ENCODE measurements around the gene IPMK. TPM values are rescaled to one million over a fixed set of nuclear protein-coding genes. Genes with fewer than 3 reads are reported as not detected.

Gene IPMK
- polyA plus RNA-seq (ENCODE audit: insufficient read depth in 1 of 5, insufficient read length in 5 of 5, low replicate concordance in 1 of 5), result 1 to 10 TPM; 4.4 to 8.9 (median 7.1) TPM
- long read RNA-seq, donor 1, full-length matches to known transcripts, result 3 of 3 reads
- long read RNA-seq, donor 1, partial matches to known transcripts, result 0 of 3 reads
- long read RNA-seq, donor 1, other reads (novel, unspliced or antisense), result 0 of 3 reads
- long read RNA-seq, donor 2, full-length matches to known transcripts, result 3 of 3 reads
- long read RNA-seq, donor 2, partial matches to known transcripts, result 0 of 3 reads
- long read RNA-seq, donor 2, other reads (novel, unspliced or antisense), result 0 of 3 reads
- long read RNA-seq, donor 3, full-length matches to known transcripts, result 3 of 3 reads
- long read RNA-seq, donor 3, partial matches to known transcripts, result 0 of 3 reads
- long read RNA-seq, donor 3, other reads (novel, unspliced or antisense), result 0 of 3 reads
- long read RNA-seq, donor 4, result 0 reads
- long read RNA-seq, donor 5, full-length matches to known transcripts, result 3 of 77 reads
- long read RNA-seq, donor 5, partial matches to known transcripts, result 74 of 77 reads
- long read RNA-seq, donor 5, other reads (novel, unspliced or antisense), result 0 of 77 reads
- long read RNA-seq, donor 6, full-length matches to known transcripts, result 5 of 5 reads
- long read RNA-seq, donor 6, partial matches to known transcripts, result 0 of 5 reads
- long read RNA-seq, donor 6, other reads (novel, unspliced or antisense), result 0 of 5 reads
- long read RNA-seq, donor 7, full-length matches to known transcripts, result 2 of 94 reads
- long read RNA-seq, donor 7, partial matches to known transcripts, result 92 of 94 reads
- long read RNA-seq, donor 7, other reads (novel, unspliced or antisense), result 0 of 94 reads
- long read RNA-seq, donor 8, full-length matches to known transcripts, result 1 of 1 reads
- long read RNA-seq, donor 8, partial matches to known transcripts, result 0 of 1 reads
- long read RNA-seq, donor 8, other reads (novel, unspliced or antisense), result 0 of 1 reads

DNA sequence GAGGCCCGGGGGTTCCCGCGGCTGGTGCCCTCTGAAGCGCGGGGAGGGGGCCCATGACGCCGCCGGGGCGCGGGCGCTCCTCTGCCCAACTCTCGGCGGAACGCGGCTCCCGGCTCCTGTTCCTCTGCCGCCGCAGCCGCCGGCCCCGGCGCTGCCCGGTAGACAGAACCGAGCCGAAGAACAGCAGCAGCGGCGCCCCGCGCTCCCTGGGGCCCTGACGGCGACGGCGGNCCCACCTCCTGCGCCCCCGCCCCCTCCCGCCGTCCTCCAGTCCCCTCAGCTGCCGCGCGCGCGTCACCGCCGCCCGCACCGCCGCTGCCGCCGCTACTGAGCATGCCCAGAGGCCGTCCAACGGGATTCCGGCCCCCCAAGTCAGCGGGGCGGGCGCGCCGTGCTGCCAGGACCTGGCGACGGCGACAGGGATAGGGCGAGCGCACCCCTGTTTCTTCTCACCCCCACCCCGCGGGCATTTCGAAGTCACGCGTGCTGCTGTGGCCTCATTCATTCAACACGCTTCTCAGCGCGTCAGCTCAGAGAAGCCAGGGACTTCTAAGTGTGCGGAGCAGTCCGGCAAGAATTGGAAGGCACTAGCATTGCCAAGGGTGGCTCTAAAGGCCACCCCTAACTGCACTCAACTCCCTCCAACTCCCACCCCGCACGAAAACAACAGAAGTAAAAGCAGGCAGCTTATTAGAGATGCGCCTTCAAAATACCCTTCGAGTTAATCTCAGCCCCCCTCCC lies at the start of gene IPMK:
Gene IPMK (minus strand): TSS at position 182 of the 741 bp plus-strand sequence. CDS start 283 bp downstream, outside the sequence.
- DNase-seq, result peak; percentile 91 to 93

DNA sequence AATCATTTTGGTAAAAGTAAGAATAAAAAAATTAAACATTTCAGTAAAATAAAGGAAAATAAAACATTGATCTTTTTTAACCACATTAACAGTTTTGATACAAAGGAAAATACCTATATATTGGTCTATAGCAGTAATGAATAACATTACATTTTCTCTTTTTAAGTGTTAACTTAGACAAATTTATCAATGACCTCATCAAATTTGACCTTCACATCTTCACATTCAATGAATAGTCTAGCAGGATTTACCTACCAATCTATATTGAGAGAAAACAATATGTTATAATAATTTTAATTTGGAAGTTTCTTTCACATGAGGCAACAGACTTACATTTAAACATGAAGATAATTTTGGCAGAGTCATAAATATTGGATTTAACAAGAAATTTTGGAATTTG lies 49.2 kb upstream of the IPMK start:
- DNase-seq, result no peak

DNA sequence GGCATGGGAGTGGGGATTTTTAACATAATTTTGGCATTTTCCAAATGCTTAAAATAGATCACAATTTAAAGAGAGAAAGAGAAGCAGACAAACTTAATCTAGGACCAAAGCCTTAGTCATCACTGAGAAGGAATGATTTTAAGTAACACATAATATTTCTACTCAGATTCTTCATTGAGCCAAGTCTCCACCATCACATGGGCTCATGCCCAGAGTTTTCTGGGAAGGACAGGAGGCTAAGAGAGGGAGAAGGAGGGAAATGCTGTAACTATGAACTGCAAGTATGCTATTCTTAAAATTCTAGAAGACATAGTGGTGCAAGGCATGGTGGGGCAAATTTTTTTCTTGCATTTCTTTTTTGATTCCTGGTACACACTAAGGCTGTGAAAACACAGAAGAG lies 43.3 kb upstream of the IPMK start:
- no peak for DNase-seq

DNA sequence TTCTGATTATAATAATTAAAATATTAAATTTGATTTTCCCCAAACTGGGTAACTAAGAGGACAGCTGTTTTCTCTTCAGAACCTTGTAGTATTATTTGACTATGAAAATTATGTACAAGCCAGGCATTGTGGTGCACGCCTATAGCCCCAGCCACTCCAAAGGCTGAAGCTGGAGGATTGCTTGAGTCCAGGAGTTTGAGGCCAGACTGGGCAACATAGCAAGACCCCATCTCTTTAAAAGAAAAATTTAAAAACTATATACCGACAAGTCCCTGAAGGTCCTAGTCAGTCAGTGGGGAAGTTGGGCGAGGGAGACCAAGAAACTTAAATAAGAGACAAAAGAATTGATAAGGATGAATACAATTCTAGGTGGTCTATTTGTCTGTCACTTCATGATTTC lies 40.0 kb upstream of the IPMK start:
- DNase-seq, result no peak

DNA sequence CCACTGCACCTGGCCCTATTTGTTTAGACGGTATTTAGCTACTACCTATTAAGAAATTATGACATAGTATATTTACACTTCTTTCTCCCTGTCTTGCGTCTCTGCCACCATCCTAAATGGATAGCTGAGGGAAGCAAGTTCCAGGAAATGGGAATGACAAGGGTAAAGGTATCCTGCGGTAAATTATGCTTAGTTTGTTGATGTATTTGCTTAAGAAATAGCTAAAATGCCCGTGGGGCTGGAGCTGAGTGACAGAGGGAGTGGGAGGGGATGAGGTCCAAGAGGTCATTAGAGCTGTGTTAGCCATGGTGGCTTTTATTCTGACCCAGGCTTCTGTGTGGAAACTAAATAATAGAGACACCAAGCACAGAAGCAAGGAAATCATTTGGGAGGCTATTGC lies 38.1 kb upstream of the IPMK start:
- DNase-seq, result no peak

DNA sequence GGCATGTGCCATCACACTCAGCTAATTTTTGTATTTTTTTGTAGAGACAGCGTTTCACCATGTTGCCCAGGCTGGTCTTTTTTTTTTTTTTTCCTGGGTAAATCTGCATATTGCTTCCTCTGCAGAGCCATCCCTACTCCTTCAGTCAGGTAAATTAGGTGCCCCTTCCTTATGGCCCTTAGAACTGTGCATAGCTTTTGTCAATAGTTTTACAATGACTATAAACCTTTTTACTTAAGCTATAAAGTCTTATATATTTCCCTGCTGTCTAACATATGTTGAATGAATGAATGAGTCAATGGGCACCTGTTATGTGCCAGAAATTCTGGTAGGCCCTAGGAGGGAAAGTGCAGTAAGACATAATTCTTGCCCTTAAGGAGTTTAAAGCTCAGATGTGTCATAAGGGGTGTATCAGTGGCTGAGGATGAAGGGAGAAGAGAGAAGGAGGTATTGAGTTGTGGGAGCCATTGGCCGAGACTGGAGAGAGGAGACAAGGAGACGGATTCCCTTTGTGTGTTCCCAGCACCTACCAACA lies 36.5 kb upstream of the IPMK start:
- no peak for DNase-seq

DNA sequence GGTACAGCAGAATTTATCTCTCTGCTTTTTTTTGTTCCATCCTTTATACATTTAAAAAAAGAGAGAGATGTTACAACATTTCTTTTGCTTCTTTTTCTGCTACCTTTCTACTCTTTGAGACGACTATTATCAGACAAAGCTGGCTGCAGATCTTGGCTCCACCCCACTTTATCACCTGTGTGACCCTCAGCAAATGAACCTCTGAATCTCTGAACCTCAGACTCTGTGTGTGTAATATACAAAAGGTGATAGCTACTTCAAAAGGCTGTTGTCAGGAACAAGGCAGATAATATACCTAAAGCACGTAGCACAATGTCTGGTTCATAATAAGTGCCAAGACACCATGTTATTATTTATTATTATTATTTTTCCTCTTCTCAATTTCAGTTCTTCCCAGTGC lies 34.6 kb upstream of the IPMK start:
- no peak for DNase-seq

DNA sequence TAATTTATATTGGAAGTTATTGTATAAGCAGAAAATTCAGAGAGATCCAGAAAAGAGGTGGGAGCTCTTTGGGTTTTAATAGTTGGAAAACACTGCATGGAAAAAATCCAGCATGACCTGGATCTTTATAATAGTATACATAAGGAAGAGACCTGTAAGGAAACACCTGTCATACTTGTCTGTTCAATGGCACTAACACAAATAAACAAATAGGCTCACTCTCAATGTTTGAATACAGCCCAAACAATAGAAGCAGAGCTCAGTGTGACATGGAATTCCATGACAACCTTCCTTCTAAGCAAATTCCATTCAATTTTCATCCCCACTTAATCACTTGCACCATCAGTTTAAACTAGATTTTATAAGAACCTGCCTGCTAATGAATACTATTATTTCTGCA lies 33.0 kb upstream of the IPMK start:
- DNase-seq, result no peak

DNA sequence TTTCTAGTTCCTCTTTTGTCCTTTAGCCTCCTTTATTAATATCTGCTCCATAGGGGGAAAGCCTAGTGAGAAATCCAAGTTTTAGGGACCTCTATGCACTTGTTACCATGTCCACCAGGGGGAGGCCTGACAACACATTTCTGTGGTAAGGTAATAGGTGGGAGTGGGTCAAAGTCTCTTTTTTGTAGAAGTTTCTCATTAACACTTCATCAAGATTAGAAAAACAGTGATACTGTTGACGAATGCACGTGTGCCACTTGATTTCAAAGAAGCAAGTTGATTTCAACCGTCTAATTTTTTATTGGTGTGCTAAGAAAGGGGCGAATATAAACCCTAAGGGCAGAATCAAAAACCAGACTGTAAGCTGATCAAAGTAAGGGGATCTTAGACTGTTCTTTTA lies 31.9 kb upstream of the IPMK start:
- peak in 1 of 2 donors; percentile 42 for DNase-seq

DNA sequence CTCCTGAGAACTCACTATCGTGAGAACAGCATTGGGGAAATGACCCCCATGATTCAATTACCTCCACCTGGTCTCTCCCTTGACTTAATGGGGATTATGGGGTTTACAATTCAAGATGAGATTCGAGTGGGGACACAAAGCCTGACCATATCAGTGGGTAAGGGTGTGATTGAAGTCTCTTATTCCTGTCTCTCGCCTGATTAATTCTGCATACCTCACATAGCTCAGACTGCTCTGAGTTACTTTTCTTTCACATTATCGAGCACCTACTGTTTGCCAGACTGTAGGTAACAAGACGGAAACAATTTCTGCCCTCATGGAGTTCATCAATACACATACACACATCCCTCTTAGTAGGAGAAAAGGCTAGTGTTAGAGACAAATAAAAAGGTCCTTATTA lies 26.3 kb upstream of the IPMK start:
- DNase-seq, result no peak

DNA sequence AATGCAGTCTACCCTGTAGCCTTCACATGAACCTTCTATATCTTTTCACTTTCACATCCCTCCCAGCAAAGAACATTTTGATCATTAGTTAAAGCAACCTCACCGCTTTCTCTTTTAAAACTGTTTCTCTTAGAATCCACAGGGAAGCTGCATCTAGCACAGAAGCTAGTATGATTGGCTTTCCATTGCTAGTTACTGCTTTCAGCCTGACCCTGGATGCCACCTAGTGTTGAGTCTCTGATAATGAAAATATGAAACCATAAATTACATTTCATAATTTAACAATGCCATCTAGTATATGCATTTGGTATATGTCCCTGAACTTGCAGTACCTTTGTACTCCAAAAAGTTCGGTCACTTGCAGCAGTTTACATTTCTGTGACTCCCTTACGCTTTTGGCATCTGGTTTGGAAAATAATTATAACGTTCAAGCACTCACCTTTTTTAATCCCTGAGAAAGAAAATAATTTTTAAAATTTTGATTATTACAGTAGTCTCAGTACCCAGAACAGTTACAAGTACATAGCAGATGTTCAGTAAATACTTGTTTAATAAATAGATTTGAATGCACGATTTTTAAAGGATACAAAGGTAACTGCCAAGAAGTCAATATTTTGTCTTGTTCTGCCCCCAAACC lies 24.0 kb upstream of the IPMK start:
- DNase-seq, result peak; percentile 24 to 32

DNA sequence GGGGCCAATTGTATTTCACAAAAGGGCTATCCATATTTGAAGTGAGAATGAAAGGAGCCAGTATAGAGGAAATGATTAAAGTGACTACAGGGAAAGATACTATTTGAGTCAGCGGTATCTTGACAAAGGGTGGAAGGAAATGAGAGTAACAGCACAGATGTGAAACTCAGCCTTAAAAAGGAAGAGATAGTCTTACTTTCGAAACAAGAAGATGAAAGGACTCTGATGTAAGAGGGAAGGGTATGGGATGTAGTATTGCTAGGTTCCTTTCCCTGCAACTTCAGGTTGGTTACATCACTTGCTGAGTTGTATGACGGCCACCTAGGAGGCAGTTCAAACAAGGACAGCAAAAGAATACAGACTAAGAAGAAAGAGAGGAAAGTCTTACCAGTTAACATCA lies 14.9 kb upstream of the IPMK start:
- DNase-seq, result no peak

DNA sequence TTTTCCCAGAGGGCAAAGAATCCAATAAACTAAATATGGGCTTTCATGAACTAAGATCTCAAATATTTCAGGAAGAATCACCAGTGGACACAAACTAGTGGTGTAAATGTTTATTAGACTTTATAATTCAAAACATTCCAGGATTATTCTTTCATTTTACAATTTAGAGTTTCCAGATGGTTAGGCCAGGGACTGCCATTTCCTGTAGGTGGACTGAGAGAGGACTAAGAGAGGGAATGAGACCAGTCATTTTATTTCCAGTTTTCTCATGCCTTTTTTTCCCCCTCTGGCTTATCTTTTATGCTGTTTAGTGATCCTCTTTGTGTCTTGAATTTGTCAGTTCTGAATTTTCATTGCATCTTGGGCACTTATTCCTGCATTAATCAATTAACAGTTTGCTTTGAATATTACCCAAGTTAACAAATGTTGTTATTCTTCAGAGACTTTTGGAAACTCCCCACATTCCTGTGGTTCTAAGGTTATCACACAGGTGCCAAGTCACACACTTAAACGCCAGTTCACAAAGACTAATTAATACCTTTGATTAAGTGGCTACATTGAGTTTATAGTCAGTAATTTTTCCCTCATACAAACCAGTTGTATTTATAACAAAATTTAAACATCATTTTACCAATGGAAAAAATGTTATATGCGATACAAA lies 13.5 kb upstream of the IPMK start:
- DNase-seq, result no peak

DNA sequence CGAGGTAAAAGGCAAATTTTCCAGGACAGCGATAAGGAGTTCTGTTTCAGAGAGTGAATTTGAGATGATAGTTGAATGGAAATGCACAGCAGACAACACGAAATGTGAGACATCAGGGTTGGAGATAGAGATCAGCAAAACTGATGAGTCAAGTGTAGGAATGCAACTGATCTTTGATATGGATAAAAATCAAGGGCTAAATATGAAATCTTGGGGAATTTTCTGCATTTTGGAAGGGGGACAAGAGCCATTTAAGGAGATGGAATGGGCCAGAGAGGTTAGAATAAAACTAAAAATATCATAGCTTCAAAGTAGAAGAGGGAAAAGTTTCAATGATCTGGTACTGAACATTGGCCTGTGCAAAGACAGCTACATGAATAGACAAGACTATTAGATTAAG lies 12.8 kb upstream of the IPMK start:
- no peak for DNase-seq

DNA sequence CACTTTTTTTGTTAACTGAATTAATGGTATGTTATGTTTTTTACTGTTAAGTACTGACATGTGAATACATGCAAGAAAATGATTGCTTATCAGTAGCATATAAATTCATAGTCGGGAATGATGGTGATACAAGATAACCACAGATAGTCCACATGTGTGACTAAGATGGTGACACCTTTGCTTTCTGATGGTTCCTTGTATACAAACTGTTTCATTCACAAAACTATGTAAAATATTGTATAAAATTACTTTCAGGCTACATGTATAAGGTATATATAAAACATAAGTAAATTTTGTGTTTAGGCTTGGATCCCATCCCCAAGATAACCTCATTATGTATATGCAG lies 11.2 kb upstream of the IPMK start:
- DNase-seq, result no peak

DNA sequence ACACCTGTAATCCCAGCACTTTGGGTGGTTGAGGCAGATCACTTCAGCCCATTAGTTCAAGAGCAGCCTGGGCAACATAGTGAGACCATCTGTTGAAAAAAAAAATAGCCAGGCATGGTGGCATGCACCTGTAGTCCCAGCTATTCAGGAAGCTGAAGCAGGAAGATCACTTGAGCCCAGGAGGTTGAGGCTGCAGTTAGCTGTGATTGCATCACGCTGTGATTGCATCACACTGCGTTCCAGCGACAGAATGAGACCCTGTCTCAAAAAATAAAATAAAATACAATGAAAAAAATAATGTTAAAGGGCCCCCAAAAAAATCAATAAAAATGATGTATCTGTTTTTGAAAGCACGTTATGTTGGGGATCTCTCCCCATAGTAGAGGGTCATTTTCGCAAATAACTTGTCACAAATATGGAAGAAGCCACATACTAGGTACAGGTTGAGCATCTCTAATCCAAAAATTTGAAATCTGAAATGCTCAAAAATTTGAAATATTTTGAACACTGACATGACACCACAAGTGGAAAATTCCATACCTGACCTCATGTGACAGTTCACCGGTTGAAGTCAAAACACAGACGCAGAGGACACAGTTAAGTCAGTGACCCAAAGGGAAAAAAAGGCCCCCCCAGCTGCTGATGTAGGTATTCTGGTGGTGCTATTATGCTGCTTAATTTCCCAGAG lies 10.7 kb upstream of the IPMK start:
- DNase-seq, result no peak

DNA sequence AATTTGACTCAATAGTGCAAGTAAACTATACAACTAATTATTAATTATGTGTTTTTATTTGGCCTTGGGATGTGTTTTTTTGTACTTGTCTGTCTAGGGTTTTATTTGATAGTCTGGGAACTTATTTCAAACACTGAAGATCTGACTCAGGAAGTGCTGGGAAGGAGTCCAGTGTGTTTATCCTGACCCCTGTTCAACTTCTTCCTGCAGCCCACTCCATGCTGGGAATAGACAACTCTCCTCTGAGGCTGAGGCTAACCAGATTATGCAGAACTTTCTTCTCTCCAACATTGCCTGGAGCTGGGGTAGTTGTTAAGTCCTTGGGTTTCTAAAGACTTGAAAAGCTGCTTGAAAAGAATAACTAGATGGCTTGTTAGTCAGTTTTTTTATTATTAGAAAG lies 8.2 kb upstream of the IPMK start:
- DNase-seq, result no peak

DNA sequence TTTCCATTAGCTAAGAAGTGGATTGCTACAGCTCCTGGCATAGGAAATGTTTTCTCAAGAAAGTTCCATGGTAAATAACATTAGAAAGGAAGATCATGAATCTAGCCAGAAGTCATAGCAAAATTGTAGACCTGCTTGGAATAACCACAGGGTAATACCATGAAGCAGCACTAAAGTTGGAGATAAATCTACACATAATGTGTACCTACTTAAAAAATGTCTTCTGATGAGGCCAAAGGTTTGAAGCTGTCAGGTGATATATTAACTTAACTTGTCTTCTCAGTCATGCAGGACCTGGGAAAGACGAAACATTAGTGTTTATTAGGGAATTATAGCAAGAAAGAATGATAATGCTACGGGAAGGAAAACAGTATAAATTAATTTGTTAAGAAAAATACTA lies 7.6 kb upstream of the IPMK start:
- no peak for DNase-seq

DNA sequence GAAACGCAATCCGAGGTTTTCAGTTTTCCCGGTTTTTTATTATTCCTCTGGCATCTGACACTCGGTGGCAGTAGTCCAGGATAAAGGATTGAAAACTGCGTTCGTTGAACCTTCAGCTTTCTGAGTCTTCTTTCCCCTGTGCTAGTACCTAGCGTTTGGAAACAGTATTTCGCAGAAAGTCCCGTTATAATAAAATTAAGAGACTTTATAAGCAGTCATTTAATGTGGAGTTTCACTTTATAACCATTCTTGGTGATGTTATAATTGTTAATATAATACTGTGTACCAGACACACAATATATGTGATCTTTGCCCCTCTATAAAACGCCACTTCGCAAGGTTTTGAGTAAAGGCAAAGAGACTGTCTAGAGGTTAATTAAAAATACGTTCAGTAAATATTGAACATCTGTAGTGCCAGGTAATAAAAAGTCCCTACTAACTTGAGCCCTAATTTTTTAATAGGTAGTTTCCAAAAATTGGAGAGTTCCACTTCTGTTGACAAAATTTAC lies 2.1 kb upstream of the IPMK start:
- no peak for DNase-seq
